Astrocyte of the spinal cord (primary cell): ENCODE measurements around the gene USHBP1.
A peak's percentile ranks its signal among the peaks of the same experiment; 100 is the strongest.

Experiments
- DNase-seq: peaks from one replicate; pipeline ENCODE4 v3.0.0; 2011; ENCODE audit warnings: low read depth, low spot score
- H3K4me3 ChIP-seq: 2 replicates; pipeline ENCODE4 v1.5.1; 2011; ENCODE audit warnings: low read depth, mild to moderate bottlenecking, low read length, moderate library complexity
- CTCF ChIP-seq: IDR thresholded peaks from 2 replicates; pipeline ENCODE4 v1.5.1; 2012; ENCODE audit warnings: low read depth, mild to moderate bottlenecking, low read length, inconsistent platforms
- in situ Hi-C: cut with HindIII; loops from 2 replicates; pipeline ENCODE4 v1.10.0; 2017; ENCODE audit warnings: low sequenced_read_pairs

Gene USHBP1

DNA sequence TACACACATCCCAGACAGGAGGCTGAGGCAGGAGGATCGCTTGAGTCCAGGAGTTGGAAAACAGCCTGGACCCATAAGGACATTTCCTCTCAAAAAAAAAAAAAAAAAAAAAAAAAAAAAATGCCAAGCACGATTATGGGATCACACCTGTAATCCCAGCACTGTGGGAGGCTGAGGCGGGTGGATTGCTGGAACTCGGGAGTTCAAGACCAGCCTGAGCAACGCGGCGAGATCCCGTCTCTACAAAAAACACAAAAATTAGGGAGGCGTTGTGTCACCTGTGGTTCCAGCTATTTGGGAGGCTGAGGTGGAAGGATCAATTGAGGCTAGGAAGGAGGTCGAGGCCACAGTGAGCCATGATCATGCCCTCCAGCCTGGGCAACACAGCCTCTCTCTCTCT is 39.5 kb downstream of the USHBP1 start:
- in situ Hi-C loops: no loop called here
- TF ChIP-seq CTCF: no peak
- no peak for DNase-seq
- H3K4me3 ChIP-seq: no peak overlapping the region

- DNase-seq: peak; percentile 79
Measured at GRCh38 chr19:17220207-17220758, 44.3 kb downstream of the USHBP1 start.

GRCh38 chr19:17219286-17219685 is 45.3 kb downstream of the USHBP1 start:
- H3K4me3 ChIP-seq: no peak overlapping the region
- in situ Hi-C loops: no loop called here
- no peak for TF ChIP-seq CTCF
- no peak for DNase-seq

More at GRCh38 chr19:17220207-17220758, 44.3 kb downstream of the USHBP1 start:
- no peak for TF ChIP-seq CTCF
- in situ Hi-C loops: no loop called here
- H3K4me3 ChIP-seq: no peak overlapping the region

GRCh38 chr19:17216058-17216670 is 48.4 kb downstream of the USHBP1 start:
- no peak for DNase-seq
- in situ Hi-C loops: no loop called here
- H3K4me3 ChIP-seq: peak overlapping the region; percentile 73
- no peak for TF ChIP-seq CTCF

GRCh38 chr19:17215127-17215971 is 49.2 kb downstream of the USHBP1 start, which contains the start of gene USE1:
USE1 (plus strand) TSS chr19:17215357; CDS start chr19:17215406, 49 bp downstream.
- in situ Hi-C loops: no loop called here
- no peak for TF ChIP-seq CTCF
- peak; percentile 92 for DNase-seq
- peak within 1 kb of the TSS; percentile 73 for H3K4me3 ChIP-seq

GRCh38 chr19:17214508-17215126 is 49.9 kb downstream of the USHBP1 start:
- in situ Hi-C loops: no loop called here
- TF ChIP-seq CTCF: no peak
- DNase-seq: no peak
- peak overlapping the region; percentile 73 for H3K4me3 ChIP-seq
